Liver (tissue), 9 donors: ENCODE measurements around the gene CYBA. TPM values are rescaled to one million over a fixed set of nuclear protein-coding genes. Genes with fewer than 3 reads are reported as not detected.

Experiments
- DNase-seq: peaks from one replicate; pipeline ENCODE4 v3.0.0-alpha.2; 2017; ENCODE audit warnings: low spot score
- H3K27ac ChIP-seq, 2 donors: one replicate each; pipeline ENCODE4 v1.7.0; 2013; ENCODE audit warnings: inconsistent platforms in 2 of 2, low read length in 2 of 2, control low read depth in 1 of 2, low read depth in 1 of 2, mild to moderate bottlenecking in 1 of 2
- H3K27me3 ChIP-seq, 4 donors: one replicate each; pipeline versions ENCODE4 v1.6.1 to v1.7.0; 2013; ENCODE audit warnings: low read length in 3 of 4, inconsistent platforms in 1 of 4, mild to moderate bottlenecking in 1 of 4, moderate library complexity in 1 of 4; ENCODE audit not compliant: control insufficient read depth in 4 of 4, insufficient read depth in 4 of 4
- H3K36me3 ChIP-seq, 4 donors: one replicate each; pipeline versions ENCODE4 v1.6.1 to v1.7.0; 2013; ENCODE audit warnings: low read length in 3 of 4, mild to moderate bottlenecking in 3 of 4, low read depth in 1 of 4, moderate library complexity in 1 of 4; ENCODE audit not compliant: control insufficient read depth in 4 of 4, insufficient read depth in 3 of 4
- H3K4me1 ChIP-seq, 4 donors: one replicate each; pipeline versions ENCODE4 v1.6.1 to v1.7.0; 2013; ENCODE audit warnings: low read length in 3 of 4, mild to moderate bottlenecking in 3 of 4, moderate library complexity in 1 of 4; ENCODE audit not compliant: control insufficient read depth in 4 of 4, insufficient read depth in 4 of 4
- H3K4me3 ChIP-seq, 3 donors: one replicate each; pipeline versions ENCODE4 v1.6.1 to v1.7.0; 2013; ENCODE audit warnings: low read length in 3 of 3, control low read depth in 1 of 3, low read depth in 1 of 3, mild to moderate bottlenecking in 1 of 3
- H3K9ac ChIP-seq, 2 donors: one replicate each; pipeline ENCODE4 v1.7.0; 2013; ENCODE audit warnings: low read length in 2 of 2, mild to moderate bottlenecking in 2 of 2, moderate library complexity in 2 of 2, control low read depth in 1 of 2, low read depth in 1 of 2
- H3K9me3 ChIP-seq, 4 donors: one replicate each; pipeline versions ENCODE4 v1.6.1 to v1.7.0; 2013; ENCODE audit warnings: low read length in 3 of 4; ENCODE audit not compliant: control insufficient read depth in 4 of 4
- EGR1 ChIP-seq, 2 donors: IDR thresholded peaks; 2 replicates each; pipeline ENCODE4 v1.6.1; 2016 to 2018; ENCODE audit warnings: antibody characterized with exemption in 2 of 2, low read depth in 2 of 2
- FOXA1 ChIP-seq: IDR thresholded peaks from 2 replicates; pipeline ENCODE4 v1.6.1; 2016; ENCODE audit warnings: antibody characterized with exemption
- FOXA2 ChIP-seq: IDR thresholded peaks from 2 replicates; pipeline ENCODE4 v1.6.1; 2016; ENCODE audit warnings: antibody characterized with exemption
- GABPA ChIP-seq, 2 donors: IDR thresholded peaks in 1 of 2; conservative IDR thresholded peaks in 1 of 2; 2 replicates each; pipeline ENCODE4 v1.6.1; 2016; ENCODE audit warnings: antibody characterized with exemption in 2 of 2, mild to moderate bottlenecking in 1 of 2, moderate library complexity in 1 of 2
- HNF4G ChIP-seq: IDR thresholded peaks from 2 replicates; pipeline ENCODE4 v1.6.1; 2016; ENCODE audit warnings: antibody characterized with exemption
- JUND ChIP-seq, 2 donors: IDR thresholded peaks; 2 replicates each; pipeline ENCODE4 v1.6.1; 2016; ENCODE audit warnings: antibody characterized with exemption in 2 of 2
- SP1 ChIP-seq: IDR thresholded peaks from 2 replicates; pipeline ENCODE4 v1.6.1; 2018; ENCODE audit warnings: antibody characterized with exemption, mild to moderate bottlenecking
- TAF1 ChIP-seq: conservative IDR thresholded peaks from 2 replicates; pipeline ENCODE4 v1.6.1; 2016; ENCODE audit warnings: antibody characterized with exemption, mild to moderate bottlenecking
- YY1 ChIP-seq: IDR thresholded peaks from 2 replicates; pipeline ENCODE4 v1.6.1; 2016; ENCODE audit warnings: antibody characterized with exemption, mild to moderate bottlenecking
- WGBS: extraction: QIAGEN DNeasy Blood & Tissue Kit; methylation state at CpG from one replicate; pipeline ENCODE4 v1.1.7; 2013; 5-methylcytosine and 5-hydroxymethylcytosine counted together
- polyA plus RNA-seq, 2 donors: library from polyadenylated mRNA; stranded (reverse) in 1 of 2; unstranded in 1 of 2; fragments of 200-250 nt in 1 of 2; fragments of >200 nt in 1 of 2; fragmentation: Nextera tagmentation in 1 of 2; extraction: Ambion mirVana in 1 of 2; gene quantifications; one replicate each; pipeline versions ENCODE4 v1.2.1 to v1.2.3, GENCODE V29; 2013 to 2015
- total RNA-seq, 2 donors: library from RNA; depleted of rRNA; stranded (reverse); fragments of >200 nt; gene quantifications; one replicate each; pipeline ENCODE4 v1.2.3, GENCODE V29; 2014
- TF ChIP-seq, protein P1 (sequence below): fragments of 150-350 bp; IDR thresholded peaks from 2 replicates; pipeline ENCODE4 v1.5.1; 2017; ENCODE audit warnings: improper control_type of control experiment, low read depth, low read length; ENCODE audit not compliant: missing input control
- TF ChIP-seq, protein P2 (sequence below): IDR thresholded peaks from 2 replicates; pipeline ENCODE4 v1.6.1; 2016; ENCODE audit warnings: antibody characterized with exemption
- TF ChIP-seq, protein P3 (sequence below): IDR thresholded peaks from 2 replicates; pipeline ENCODE4 v1.6.1; 2016; ENCODE audit warnings: antibody characterized with exemption, mild to moderate bottlenecking
- TF ChIP-seq, protein P4 (sequence below): IDR thresholded peaks from 2 replicates; pipeline ENCODE4 v1.6.1; 2016; ENCODE audit warnings: antibody characterized with exemption
- TF ChIP-seq, protein P5 (sequence below): IDR thresholded peaks from 2 replicates; pipeline ENCODE4 v1.6.1; 2016; ENCODE audit warnings: antibody characterized with exemption
- donor health status: healthy.
- donor health status: healthy.
- donor health status: healthy.
- donor health status: healthy.
- donor health status: healthy.

Gene CYBA
- total and polyA plus RNA-seq, 4 donors: 39.0 to 217 (median 52.6) TPM

- TF ChIP-seq, protein P1, sequence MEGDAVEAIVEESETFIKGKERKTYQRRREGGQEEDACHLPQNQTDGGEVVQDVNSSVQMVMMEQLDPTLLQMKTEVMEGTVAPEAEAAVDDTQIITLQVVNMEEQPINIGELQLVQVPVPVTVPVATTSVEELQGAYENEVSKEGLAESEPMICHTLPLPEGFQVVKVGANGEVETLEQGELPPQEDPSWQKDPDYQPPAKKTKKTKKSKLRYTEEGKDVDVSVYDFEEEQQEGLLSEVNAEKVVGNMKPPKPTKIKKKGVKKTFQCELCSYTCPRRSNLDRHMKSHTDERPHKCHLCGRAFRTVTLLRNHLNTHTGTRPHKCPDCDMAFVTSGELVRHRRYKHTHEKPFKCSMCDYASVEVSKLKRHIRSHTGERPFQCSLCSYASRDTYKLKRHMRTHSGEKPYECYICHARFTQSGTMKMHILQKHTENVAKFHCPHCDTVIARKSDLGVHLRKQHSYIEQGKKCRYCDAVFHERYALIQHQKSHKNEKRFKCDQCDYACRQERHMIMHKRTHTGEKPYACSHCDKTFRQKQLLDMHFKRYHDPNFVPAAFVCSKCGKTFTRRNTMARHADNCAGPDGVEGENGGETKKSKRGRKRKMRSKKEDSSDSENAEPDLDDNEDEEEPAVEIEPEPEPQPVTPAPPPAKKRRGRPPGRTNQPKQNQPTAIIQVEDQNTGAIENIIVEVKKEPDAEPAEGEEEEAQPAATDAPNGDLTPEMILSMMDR: no peak
- no peak for TF ChIP-seq SP1
- no peak for TF ChIP-seq EGR1 (IDR thresholded peaks at IDR 0.05; ENCODE audit: low read depth in 2 of 2)
- TF ChIP-seq GABPA (IDR thresholded peaks at IDR 0.05 in 1 of 2, conservative IDR thresholded peaks at IDR 0.05 in 1 of 2): no peak
- no peak for TF ChIP-seq HNF4G
- TF ChIP-seq JUND (IDR thresholded peaks at IDR 0.05): no peak
- TF ChIP-seq, protein P2, sequence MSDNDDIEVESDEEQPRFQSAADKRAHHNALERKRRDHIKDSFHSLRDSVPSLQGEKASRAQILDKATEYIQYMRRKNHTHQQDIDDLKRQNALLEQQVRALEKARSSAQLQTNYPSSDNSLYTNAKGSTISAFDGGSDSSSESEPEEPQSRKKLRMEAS: no peak
- no peak for TF ChIP-seq FOXA2
- no peak for TF ChIP-seq TAF1
Measured at GRCh38 chr16:88658714-88659113, 7.9 kb upstream of the CYBA start (continued).

DNA sequence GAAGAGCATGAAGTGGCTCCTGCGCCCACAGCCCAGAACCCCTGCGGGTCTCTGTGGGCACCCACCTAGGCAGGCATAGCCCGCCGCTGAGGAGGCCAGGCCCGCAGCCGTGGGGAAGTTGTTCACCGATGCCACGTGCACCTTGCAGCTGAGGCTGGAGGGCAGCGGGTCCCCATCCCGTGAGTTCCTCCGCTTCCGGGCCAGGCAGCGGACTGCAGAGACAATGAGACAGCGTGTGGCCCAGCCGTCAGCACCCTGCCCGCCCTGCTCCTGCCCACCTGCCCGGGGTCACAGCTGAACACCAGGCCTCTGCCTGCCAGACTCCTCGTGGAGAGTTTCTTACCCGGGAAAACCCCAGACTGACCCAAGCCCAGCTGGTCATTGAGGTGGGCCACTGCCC, 6.5 kb upstream of the CYBA start:
- 94% methylated on average over 19 of the region's 19 CpGs for WGBS
- H3K9me3 ChIP-seq: no peaks in the 10 kb centered on the region
- no peaks in the 10 kb centered on the region for H3K27me3 ChIP-seq
- no peak for DNase-seq
- H3K36me3 ChIP-seq: peaks cover 9 to 39% (median 21%) of the 10 kb centered on the region in 4 donors
- no peak overlapping the region for H3K9ac ChIP-seq
- TF ChIP-seq JUND (IDR thresholded peaks at IDR 0.05): no peak
- TF ChIP-seq, protein P3, sequence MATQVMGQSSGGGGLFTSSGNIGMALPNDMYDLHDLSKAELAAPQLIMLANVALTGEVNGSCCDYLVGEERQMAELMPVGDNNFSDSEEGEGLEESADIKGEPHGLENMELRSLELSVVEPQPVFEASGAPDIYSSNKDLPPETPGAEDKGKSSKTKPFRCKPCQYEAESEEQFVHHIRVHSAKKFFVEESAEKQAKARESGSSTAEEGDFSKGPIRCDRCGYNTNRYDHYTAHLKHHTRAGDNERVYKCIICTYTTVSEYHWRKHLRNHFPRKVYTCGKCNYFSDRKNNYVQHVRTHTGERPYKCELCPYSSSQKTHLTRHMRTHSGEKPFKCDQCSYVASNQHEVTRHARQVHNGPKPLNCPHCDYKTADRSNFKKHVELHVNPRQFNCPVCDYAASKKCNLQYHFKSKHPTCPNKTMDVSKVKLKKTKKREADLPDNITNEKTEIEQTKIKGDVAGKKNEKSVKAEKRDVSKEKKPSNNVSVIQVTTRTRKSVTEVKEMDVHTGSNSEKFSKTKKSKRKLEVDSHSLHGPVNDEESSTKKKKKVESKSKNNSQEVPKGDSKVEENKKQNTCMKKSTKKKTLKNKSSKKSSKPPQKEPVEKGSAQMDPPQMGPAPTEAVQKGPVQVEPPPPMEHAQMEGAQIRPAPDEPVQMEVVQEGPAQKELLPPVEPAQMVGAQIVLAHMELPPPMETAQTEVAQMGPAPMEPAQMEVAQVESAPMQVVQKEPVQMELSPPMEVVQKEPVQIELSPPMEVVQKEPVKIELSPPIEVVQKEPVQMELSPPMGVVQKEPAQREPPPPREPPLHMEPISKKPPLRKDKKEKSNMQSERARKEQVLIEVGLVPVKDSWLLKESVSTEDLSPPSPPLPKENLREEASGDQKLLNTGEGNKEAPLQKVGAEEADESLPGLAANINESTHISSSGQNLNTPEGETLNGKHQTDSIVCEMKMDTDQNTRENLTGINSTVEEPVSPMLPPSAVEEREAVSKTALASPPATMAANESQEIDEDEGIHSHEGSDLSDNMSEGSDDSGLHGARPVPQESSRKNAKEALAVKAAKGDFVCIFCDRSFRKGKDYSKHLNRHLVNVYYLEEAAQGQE: no peak
- TF ChIP-seq, protein P4, sequence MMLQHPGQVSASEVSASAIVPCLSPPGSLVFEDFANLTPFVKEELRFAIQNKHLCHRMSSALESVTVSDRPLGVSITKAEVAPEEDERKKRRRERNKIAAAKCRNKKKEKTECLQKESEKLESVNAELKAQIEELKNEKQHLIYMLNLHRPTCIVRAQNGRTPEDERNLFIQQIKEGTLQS: no peak
- no peak for TF ChIP-seq TAF1
- TF ChIP-seq FOXA2: no peak
- no peak for TF ChIP-seq FOXA1
- no peak overlapping the region for H3K4me3 ChIP-seq
- H3K27ac ChIP-seq: no peak overlapping the region
- peaks cover 0 to 13% (median 6%) of the 10 kb centered on the region in 4 donors for H3K4me1 ChIP-seq

GRCh38 chr16:88656291-88656980, 5.6 kb upstream of the CYBA start:
- H3K36me3 ChIP-seq: peaks cover 9 to 40% (median 22%) of the 10 kb centered on the region in 4 donors
- H3K4me3 ChIP-seq: no peak overlapping the region
- H3K27me3 ChIP-seq: no peaks in the 10 kb centered on the region
- no peak for DNase-seq
- WGBS: 92% methylated on average over 25 of the region's 25 CpGs
- peaks cover 0 to 5% (median 1%) of the 10 kb centered on the region in 4 donors for H3K4me1 ChIP-seq
- no peaks in the 10 kb centered on the region for H3K9me3 ChIP-seq
- H3K27ac ChIP-seq: no peak overlapping the region
- no peak overlapping the region for H3K9ac ChIP-seq
- TF ChIP-seq YY1 (no peak), FOXA1 (no peak), FOXA2 (no peak)
- TF ChIP-seq, protein P5, sequence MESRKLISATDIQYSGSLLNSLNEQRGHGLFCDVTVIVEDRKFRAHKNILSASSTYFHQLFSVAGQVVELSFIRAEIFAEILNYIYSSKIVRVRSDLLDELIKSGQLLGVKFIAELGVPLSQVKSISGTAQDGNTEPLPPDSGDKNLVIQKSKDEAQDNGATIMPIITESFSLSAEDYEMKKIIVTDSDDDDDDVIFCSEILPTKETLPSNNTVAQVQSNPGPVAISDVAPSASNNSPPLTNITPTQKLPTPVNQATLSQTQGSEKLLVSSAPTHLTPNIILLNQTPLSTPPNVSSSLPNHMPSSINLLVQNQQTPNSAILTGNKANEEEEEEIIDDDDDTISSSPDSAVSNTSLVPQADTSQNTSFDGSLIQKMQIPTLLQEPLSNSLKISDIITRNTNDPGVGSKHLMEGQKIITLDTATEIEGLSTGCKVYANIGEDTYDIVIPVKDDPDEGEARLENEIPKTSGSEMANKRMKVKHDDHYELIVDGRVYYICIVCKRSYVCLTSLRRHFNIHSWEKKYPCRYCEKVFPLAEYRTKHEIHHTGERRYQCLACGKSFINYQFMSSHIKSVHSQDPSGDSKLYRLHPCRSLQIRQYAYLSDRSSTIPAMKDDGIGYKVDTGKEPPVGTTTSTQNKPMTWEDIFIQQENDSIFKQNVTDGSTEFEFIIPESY: no peak
- TF ChIP-seq, protein P1: no peak
- TF ChIP-seq, protein P3: no peak
